ENCODE results near the gene TTLL12.

Gene TTLL12

DNA sequence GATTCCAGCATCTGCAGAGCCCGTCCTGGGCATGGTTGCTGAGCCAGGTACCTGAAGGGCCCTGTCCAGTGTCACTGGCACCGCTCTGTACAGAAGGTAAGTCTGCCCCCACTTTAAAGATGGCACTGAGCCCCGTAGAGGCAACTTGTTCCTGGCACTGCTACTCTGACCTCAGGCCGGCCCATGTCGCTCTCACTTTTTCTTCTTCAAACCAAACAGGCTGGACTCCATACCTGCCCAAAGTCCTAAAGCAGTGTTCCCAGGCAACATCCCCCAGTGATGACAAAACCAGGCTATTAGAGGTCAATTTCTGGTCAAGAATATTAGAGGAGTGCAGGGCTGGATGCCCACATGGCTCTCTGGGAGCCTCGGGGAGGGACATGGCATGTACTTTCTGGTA is 46.6 kb upstream of the TTLL12 start:
- Histone ChIP-seq H3K79me2 (ENCODE audit: low read length) (no peaks in the 10 kb centered on the region), H3K36me3 (replicated peaks; ENCODE audit: low read depth, low read length) (no peaks in the 10 kb centered on the region), H2AFZ (ENCODE audit: low read depth, low read length) (no peak overlapping the region), H4K20me1 (ENCODE audit: insufficient read depth, low read length) (no peaks in the 10 kb centered on the region), H3K9me3 (ENCODE audit: insufficient read depth, low read length) (no peaks in the 10 kb centered on the region), H3K4me3 (ENCODE audit: low read length) (no peak overlapping the region), H3K9ac (ENCODE audit: low read length) (no peak overlapping the region), H3K4me2 (ENCODE audit: low read length) (no peak overlapping the region), H3K27ac (ENCODE audit: low read length) (no peak overlapping the region), H3K4me1 (ENCODE audit: low read length) (no peaks in the 10 kb centered on the region), H3K27me3 (ENCODE audit: low read depth, low read length) (peaks cover 18% of the 10 kb centered on the region)
- no peak for TF ChIP-seq EZH2phosphoT487 (IDR thresholded peaks at IDR 0.05; ENCODE audit: low read depth)

DNA sequence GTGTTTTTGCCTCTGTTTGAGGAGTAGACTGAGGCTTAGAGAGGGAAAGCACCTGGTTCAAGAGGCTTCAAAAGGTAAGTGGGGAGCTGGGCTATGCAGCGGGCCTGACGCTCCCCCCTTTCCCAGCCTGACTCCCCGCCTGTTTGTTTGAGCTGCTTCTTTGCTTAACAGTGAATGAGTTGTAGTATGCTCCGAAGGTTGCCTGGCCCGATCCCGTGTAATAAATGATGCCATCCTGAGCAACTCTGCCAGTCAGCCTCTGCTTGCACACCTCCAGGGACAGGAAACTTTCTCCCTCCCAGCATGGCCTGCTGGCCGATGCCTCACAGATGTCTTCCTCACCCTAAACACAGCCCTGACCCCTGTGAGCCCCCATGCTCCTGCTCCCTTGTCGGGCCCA is 45.5 kb upstream of the TTLL12 start:
- Histone ChIP-seq H3K27me3 (ENCODE audit: low read depth, low read length) (peaks cover 15% of the 10 kb centered on the region), H3K9me3 (ENCODE audit: insufficient read depth, low read length) (no peaks in the 10 kb centered on the region), H4K20me1 (ENCODE audit: insufficient read depth, low read length) (no peaks in the 10 kb centered on the region), H3K79me2 (ENCODE audit: low read length) (no peaks in the 10 kb centered on the region), H3K9ac (ENCODE audit: low read length) (no peak overlapping the region), H3K27ac (ENCODE audit: low read length) (no peak overlapping the region), H3K4me2 (ENCODE audit: low read length) (no peak overlapping the region), H3K36me3 (replicated peaks; ENCODE audit: low read depth, low read length) (no peaks in the 10 kb centered on the region), H2AFZ (ENCODE audit: low read depth, low read length) (no peak overlapping the region), H3K4me1 (ENCODE audit: low read length) (no peaks in the 10 kb centered on the region), H3K4me3 (ENCODE audit: low read length) (no peak overlapping the region)
- no peak for TF ChIP-seq EZH2phosphoT487 (IDR thresholded peaks at IDR 0.05; ENCODE audit: low read depth)

DNA sequence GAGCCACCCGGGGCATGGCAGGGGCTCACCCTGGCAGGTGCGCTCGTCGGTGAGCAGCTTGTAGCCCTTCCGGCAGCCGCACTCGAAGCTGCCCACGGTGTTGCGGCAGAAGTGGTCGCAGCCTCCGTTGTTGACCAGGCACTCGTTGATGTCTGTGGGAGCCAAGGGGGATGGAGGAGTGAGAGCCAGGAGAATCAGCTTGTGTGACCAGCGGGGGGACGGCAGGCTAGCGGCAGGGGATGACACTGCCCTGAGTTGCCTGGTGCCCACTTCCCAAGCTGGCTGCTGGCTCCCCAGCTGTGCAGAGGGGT is 44.7 kb upstream of the TTLL12 start:
- Histone ChIP-seq H4K20me1 (ENCODE audit: insufficient read depth, low read length) (no peaks in the 10 kb centered on the region), H2AFZ (ENCODE audit: low read depth, low read length) (no peak overlapping the region), H3K27ac (ENCODE audit: low read length) (no peak overlapping the region), H3K9me3 (ENCODE audit: insufficient read depth, low read length) (no peaks in the 10 kb centered on the region), H3K9ac (ENCODE audit: low read length) (no peak overlapping the region), H3K27me3 (ENCODE audit: low read depth, low read length) (peaks cover 15% of the 10 kb centered on the region), H3K36me3 (replicated peaks; ENCODE audit: low read depth, low read length) (no peaks in the 10 kb centered on the region), H3K4me2 (ENCODE audit: low read length) (no peak overlapping the region), H3K4me3 (ENCODE audit: low read length) (no peak overlapping the region), H3K4me1 (ENCODE audit: low read length) (no peaks in the 10 kb centered on the region), H3K79me2 (ENCODE audit: low read length) (no peaks in the 10 kb centered on the region)
- TF ChIP-seq EZH2phosphoT487 (IDR thresholded peaks at IDR 0.05; ENCODE audit: low read depth): no peak
- TF ChIP-seq, protein P1, sequence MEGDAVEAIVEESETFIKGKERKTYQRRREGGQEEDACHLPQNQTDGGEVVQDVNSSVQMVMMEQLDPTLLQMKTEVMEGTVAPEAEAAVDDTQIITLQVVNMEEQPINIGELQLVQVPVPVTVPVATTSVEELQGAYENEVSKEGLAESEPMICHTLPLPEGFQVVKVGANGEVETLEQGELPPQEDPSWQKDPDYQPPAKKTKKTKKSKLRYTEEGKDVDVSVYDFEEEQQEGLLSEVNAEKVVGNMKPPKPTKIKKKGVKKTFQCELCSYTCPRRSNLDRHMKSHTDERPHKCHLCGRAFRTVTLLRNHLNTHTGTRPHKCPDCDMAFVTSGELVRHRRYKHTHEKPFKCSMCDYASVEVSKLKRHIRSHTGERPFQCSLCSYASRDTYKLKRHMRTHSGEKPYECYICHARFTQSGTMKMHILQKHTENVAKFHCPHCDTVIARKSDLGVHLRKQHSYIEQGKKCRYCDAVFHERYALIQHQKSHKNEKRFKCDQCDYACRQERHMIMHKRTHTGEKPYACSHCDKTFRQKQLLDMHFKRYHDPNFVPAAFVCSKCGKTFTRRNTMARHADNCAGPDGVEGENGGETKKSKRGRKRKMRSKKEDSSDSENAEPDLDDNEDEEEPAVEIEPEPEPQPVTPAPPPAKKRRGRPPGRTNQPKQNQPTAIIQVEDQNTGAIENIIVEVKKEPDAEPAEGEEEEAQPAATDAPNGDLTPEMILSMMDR (IDR thresholded peaks at IDR 0.05; ENCODE audit: low read depth, low read length): no peak

DNA sequence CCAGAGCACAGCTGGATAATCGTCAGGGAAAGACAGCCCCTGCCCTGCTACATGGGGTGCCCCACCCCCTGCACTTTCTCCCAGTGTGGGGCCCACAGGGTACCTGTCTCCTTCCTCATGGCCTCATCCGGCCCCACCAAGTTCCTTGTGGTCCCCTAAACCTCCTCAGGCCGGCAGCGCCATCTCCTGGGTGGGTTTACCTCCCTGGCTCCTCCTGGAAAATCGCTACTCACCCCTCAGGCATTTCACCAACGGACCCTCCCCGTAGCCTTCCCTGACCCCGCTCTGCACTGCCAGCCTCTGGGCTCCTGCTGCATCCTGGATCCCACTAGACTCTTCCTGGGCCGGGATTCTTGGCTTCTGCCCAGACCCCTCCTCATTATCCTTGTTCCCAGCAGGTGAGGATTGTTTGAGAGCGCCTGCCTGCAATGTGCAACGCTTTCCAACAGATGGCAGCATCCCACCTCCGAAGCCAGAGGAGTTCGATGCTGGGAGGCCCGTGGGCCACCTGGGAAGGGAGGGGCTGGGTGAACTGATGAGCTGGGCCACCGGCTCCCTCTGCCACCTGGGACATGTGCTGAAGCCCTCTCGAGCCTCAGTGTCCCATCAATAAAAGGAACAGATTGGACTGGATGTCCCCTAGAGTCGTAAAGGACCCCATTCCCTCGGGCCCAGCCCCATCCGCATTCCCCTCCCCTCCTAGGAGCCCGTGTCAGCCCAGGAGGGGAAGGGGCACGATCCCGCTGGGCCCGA is 44.2 kb upstream of the TTLL12 start:
- no peak overlapping the region for H3K4me3 ChIP-seq (ENCODE audit: low read length)

DNA sequence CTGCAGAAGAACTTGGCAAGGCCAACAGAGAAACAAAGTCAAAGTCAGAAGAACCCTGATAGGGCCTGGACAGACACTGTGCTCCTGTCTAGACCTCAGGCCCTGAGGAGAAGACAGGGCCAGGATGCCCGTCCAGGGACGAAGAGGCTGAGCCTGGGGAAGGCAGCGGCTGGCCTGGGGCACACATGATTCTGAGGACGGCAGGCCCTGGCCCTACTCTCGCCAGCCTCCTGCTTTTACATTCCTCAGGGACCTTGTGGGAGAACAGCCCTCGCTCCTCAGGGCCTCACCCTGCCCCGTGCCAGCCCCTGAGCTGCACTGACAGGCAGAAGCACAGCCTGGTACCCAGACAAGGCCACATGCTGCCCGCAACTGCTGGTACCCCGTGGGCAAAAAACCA is 43.6 kb upstream of the TTLL12 start:
- Histone ChIP-seq H2AFZ (ENCODE audit: low read depth, low read length) (no peak overlapping the region), H3K9ac (ENCODE audit: low read length) (no peak overlapping the region)

More for the DNA sequence above, 44.2 kb upstream of the TTLL12 start:
- Histone ChIP-seq H3K9me3 (ENCODE audit: insufficient read depth, low read length) (no peaks in the 10 kb centered on the region), H2AFZ (ENCODE audit: low read depth, low read length) (no peak overlapping the region), H3K36me3 (replicated peaks; ENCODE audit: low read depth, low read length) (no peaks in the 10 kb centered on the region), H3K79me2 (ENCODE audit: low read length) (no peaks in the 10 kb centered on the region), H4K20me1 (ENCODE audit: insufficient read depth, low read length) (no peaks in the 10 kb centered on the region), H3K9ac (ENCODE audit: low read length) (no peak overlapping the region), H3K27me3 (ENCODE audit: low read depth, low read length) (peaks cover 13% of the 10 kb centered on the region), H3K4me2 (ENCODE audit: low read length) (no peak overlapping the region), H3K27ac (ENCODE audit: low read length) (no peak overlapping the region), H3K4me1 (ENCODE audit: low read length) (no peaks in the 10 kb centered on the region)
- TF ChIP-seq, protein P1 (IDR thresholded peaks at IDR 0.05; ENCODE audit: low read depth, low read length): peak; percentile 97
- TF ChIP-seq EZH2phosphoT487 (IDR thresholded peaks at IDR 0.05; ENCODE audit: low read depth): no peak

More for the DNA sequence above, 43.6 kb upstream of the TTLL12 start:
- H3K79me2 ChIP-seq (ENCODE audit: low read length): no peaks in the 10 kb centered on the region
- TF ChIP-seq EZH2phosphoT487 (IDR thresholded peaks at IDR 0.05; ENCODE audit: low read depth): no peak
- TF ChIP-seq, protein P1 (IDR thresholded peaks at IDR 0.05; ENCODE audit: low read depth, low read length): no peak
- H3K9me3 ChIP-seq (ENCODE audit: insufficient read depth, low read length): no peaks in the 10 kb centered on the region
- H3K4me1 ChIP-seq (ENCODE audit: low read length): no peaks in the 10 kb centered on the region
- no peak overlapping the region for H3K27ac ChIP-seq (ENCODE audit: low read length)
- H3K36me3 ChIP-seq (replicated peaks; ENCODE audit: low read depth, low read length): no peaks in the 10 kb centered on the region
- no peak overlapping the region for H3K4me3 ChIP-seq (ENCODE audit: low read length)
- H3K27me3 ChIP-seq (ENCODE audit: low read depth, low read length): peaks cover 14% of the 10 kb centered on the region; the same call in 1 of the 2 replicates
- no peak overlapping the region for H3K4me2 ChIP-seq (ENCODE audit: low read length)
- H4K20me1 ChIP-seq (ENCODE audit: insufficient read depth, low read length): no peaks in the 10 kb centered on the region
